Skeletal muscle tissue (tissue), 4 donors: ENCODE data around the gene LAMC1. TPM values are rescaled to one million over a fixed set of nuclear protein-coding genes. Genes with fewer than 3 reads are reported as not detected.

ENCODE experiments used
- H3K27ac ChIP-seq: one replicate; pipeline ENCODE4 v1.7.0; 2013; ENCODE audit warnings: mild to moderate bottlenecking, low read depth, low read length, inconsistent platforms
- H3K27me3 ChIP-seq, 3 donors: one replicate each; pipeline ENCODE4 v1.7.0; 2013; ENCODE audit warnings: low read length in 3 of 3; ENCODE audit not compliant: control insufficient read depth in 3 of 3, insufficient read depth in 3 of 3
- H3K36me3 ChIP-seq, 3 donors: one replicate each; pipeline ENCODE4 v1.7.0; 2013; ENCODE audit warnings: low read length in 3 of 3; ENCODE audit not compliant: control insufficient read depth in 3 of 3, insufficient read depth in 3 of 3
- H3K4me1 ChIP-seq, 3 donors: one replicate each; pipeline ENCODE4 v1.7.0; 2013; ENCODE audit warnings: low read length in 3 of 3, mild to moderate bottlenecking in 3 of 3; ENCODE audit not compliant: control insufficient read depth in 3 of 3, insufficient read depth in 3 of 3
- H3K4me3 ChIP-seq, 3 donors: one replicate each; pipeline ENCODE4 v1.7.0; 2013; ENCODE audit warnings: low read length in 3 of 3
- H3K9ac ChIP-seq, 3 donors: one replicate each; pipeline ENCODE4 v1.7.0; 2013; ENCODE audit warnings: low read length in 3 of 3, mild to moderate bottlenecking in 3 of 3, moderate library complexity in 2 of 3, low read depth in 1 of 3
- H3K9me3 ChIP-seq, 3 donors: one replicate each; pipeline ENCODE4 v1.7.0; 2013; ENCODE audit warnings: low read length in 3 of 3; ENCODE audit not compliant: control insufficient read depth in 3 of 3
- total RNA-seq: library from RNA; depleted of rRNA; stranded (reverse); fragments of >200 nt; gene quantifications from one replicate; pipeline ENCODE4 v1.2.3, GENCODE V29; 2014
- donor health status: Osteomylitis.

The LAMC1 gene
- total RNA-seq, 1 donor from 2014 or later, result 289 TPM

DNA sequence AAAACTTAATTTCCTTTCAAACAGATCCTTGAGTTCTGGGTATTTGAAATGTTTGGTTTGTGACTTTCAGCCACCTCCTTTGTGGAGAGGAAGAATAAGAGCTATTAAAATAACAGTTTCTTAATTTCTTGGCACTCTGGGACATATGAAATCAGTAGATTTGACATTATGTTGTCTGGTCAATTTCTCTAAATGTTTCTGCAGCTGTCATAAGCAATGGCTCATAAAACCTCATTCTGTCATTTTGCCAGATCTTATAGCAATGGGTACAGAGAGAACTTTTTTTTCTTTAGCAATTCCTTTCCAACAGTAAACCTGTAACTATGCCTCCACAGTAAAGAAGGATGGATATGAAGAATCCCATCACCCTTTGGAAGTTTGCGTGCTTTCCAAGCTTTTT, 52.6 kb downstream of the LAMC1 start:
- no peak overlapping the region for H3K4me3 ChIP-seq
- no peaks in the 10 kb centered on the region for H3K9me3 ChIP-seq
- H3K36me3 ChIP-seq, result no peaks in the 10 kb centered on the region
- peaks cover 37 to 42% (median 42%) of the 10 kb centered on the region in 3 donors for H3K4me1 ChIP-seq
- H3K27me3 ChIP-seq, result no peaks in the 10 kb centered on the region
- no peak overlapping the region for H3K27ac ChIP-seq
- no peak overlapping the region for H3K9ac ChIP-seq

DNA sequence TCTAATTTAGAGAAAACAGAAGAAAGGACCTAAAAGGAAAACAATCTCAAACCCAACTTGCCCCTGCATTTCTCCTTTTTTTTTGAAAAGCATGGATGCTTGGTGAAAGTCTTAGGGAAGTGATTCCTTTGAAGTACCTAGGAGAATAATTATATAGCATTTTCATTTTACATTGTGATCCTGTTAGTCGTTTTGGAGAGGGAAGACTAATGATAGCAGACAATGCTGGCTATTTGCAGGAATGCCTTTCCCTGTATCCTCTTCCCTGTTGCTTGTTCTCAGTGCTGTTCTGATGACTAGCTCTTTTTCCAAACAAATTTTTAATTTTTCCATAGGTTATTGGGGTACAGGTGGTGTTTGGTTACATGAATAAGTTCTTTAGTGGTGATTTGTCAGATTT, 53.9 kb downstream of the LAMC1 start:
- Histone ChIP-seq H3K36me3 (no peaks in the 10 kb centered on the region), H3K27ac (no peak overlapping the region), H3K27me3 (no peaks in the 10 kb centered on the region), H3K4me1 (peaks cover 28 to 31% (median 31%) of the 10 kb centered on the region in 3 donors), H3K9ac (no peak overlapping the region), H3K9me3 (no peaks in the 10 kb centered on the region), H3K4me3 (no peak overlapping the region)

DNA sequence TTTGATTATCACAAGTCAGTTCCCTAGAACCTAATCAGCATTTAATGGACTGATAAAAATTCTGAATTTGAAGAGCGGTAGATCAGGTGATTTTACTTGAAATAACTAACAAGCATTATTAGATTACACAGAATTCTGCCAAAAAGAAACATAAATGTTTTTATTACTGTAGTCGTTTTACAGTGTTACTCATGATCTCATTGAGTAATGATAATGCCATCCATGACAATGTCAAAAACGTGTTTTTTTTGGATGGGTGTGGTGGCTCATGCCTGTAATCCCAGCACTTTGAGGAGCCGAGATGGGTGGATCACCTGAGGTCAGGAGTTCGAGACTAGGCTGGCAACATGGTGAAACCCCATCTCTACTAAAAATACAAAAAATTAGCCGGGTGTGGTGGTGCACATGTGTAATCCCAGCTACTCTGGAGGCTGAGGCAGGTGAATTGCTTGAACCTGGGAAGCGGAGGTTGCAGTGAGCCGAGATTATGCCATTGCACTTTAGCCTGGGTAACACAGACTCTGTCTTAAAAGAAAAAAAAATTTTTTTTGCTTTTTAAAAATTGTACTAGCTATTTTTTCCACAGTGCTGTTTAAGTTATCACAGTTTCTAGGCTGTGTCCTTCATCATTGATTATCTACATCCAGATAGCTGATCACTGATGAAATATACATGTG, 56.6 kb downstream of the LAMC1 start:
- H3K9me3 ChIP-seq, result no peaks in the 10 kb centered on the region
- no peaks in the 10 kb centered on the region for H3K36me3 ChIP-seq
- H3K4me1 ChIP-seq, result peaks cover 15 to 20% (median 17%) of the 10 kb centered on the region in 3 donors
- H3K9ac ChIP-seq, result no peak overlapping the region
- no peak overlapping the region for H3K27ac ChIP-seq
- no peak overlapping the region for H3K4me3 ChIP-seq
- H3K27me3 ChIP-seq, result no peaks in the 10 kb centered on the region

DNA sequence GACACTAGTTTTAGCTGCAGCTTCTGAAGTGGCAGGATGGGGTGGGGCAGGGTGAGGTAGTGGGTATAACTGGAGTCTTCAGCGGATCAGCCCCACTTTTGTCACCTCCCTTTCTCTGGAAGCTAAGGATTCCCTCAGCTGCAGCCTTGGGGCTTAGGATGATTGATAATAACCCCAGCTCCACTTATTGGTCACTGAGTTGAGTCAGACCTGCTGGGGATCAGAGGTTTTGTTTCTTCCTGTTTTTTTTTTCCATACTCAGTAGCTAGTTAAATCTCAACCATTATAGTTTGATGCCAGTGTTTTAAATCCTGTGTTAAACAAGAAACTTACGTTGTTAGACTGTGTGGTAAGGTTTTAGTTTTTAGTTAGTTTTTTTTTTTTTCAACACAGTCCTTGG, 57.2 kb downstream of the LAMC1 start:
- no peak overlapping the region for H3K9ac ChIP-seq
- H3K36me3 ChIP-seq, result no peaks in the 10 kb centered on the region
- H3K27me3 ChIP-seq, result no peaks in the 10 kb centered on the region
- H3K4me3 ChIP-seq, result no peak overlapping the region
- no peak overlapping the region for H3K27ac ChIP-seq
- H3K4me1 ChIP-seq, result peaks cover 13 to 17% (median 15%) of the 10 kb centered on the region in 3 donors
- no peaks in the 10 kb centered on the region for H3K9me3 ChIP-seq

DNA sequence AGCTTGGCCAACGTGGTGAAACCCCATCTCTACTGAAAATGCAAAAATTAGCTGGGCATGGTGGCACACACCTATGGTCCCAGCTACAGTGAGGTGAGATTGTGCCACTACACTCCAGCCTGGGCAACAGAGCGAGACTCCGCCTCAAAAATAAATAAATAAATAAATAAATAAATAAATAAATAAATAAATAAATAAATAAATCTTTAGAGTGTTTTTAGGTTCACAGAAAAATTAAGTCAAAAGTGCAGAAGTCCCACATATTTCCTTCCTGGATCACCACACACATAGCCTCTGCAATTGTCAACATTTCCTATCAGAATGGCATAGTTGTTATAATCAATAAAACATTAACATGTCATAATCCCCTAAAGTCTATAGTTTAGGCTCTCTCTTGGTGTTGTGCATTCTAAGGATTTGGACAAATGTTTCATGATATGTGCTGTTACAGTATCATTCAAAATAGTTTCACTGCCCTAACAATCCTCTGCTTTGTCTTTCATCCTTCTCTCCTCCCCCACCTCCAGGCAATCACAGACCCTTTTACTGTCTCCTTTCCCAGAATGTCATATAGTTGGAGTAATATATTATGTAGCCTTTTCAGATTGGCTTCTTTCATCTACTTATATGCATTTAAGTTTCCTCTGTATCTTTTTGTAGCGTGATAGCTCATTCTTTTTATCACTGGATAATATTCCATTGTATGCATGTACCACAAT, 58.3 kb downstream of the LAMC1 start:
- no peak overlapping the region for H3K4me3 ChIP-seq
- peaks cover 7 to 12% (median 10%) of the 10 kb centered on the region in 3 donors for H3K4me1 ChIP-seq
- no peaks in the 10 kb centered on the region for H3K9me3 ChIP-seq
- no peak overlapping the region for H3K9ac ChIP-seq
- no peak overlapping the region for H3K27ac ChIP-seq
- no peaks in the 10 kb centered on the region for H3K36me3 ChIP-seq
- no peaks in the 10 kb centered on the region for H3K27me3 ChIP-seq

DNA sequence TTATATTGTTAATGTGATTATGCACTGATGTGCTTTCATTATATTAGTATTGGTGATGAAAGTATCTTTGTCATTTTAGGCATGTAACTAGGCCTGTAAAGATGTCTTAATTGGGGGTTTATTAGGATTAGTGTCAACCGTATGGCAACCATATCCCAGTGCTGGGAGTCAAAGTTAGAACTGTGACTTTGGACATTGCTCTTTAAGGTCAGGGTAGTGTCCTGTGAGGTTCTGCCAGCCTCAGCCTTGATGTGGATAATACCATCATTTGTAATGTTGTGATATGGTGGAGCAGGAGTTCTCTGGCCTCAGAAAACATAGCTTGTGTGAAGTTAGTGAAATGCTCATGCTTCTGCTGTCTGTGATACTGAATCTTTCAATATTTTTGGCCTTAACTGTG, 59.4 kb downstream of the LAMC1 start:
- H3K9me3 ChIP-seq, result no peaks in the 10 kb centered on the region
- no peak overlapping the region for H3K27ac ChIP-seq
- H3K36me3 ChIP-seq, result no peaks in the 10 kb centered on the region
- peaks cover 6 to 10% (median 9%) of the 10 kb centered on the region in 3 donors for H3K4me1 ChIP-seq
- no peaks in the 10 kb centered on the region for H3K27me3 ChIP-seq
- no peak overlapping the region for H3K9ac ChIP-seq
- H3K4me3 ChIP-seq, result no peak overlapping the region

DNA sequence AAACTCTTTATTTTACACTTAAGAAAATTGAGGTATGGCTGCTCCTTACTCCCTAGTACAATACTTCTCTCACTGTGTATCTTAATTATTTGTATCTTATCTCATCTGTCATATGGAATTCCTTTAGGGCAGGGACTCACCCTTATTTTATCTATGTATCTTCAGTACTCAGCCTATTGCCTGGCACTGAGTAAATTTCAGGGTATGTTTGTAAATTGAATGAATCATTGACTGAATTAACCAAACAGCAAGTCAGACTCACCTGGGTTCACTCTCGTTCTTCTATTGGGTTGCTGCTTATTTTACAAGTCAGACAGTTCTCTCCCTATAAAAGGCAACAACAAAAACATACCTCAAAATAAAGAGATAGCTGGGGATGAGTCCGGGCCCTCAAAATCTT, 63.8 kb downstream of the LAMC1 start:
- no peak overlapping the region for H3K4me3 ChIP-seq
- H3K27me3 ChIP-seq, result no peaks in the 10 kb centered on the region
- H3K27ac ChIP-seq, result no peak overlapping the region
- no peak overlapping the region for H3K9ac ChIP-seq
- H3K36me3 ChIP-seq, result no peaks in the 10 kb centered on the region
- peaks cover 8 to 13% (median 13%) of the 10 kb centered on the region in 3 donors for H3K4me1 ChIP-seq
- no peaks in the 10 kb centered on the region for H3K9me3 ChIP-seq

DNA sequence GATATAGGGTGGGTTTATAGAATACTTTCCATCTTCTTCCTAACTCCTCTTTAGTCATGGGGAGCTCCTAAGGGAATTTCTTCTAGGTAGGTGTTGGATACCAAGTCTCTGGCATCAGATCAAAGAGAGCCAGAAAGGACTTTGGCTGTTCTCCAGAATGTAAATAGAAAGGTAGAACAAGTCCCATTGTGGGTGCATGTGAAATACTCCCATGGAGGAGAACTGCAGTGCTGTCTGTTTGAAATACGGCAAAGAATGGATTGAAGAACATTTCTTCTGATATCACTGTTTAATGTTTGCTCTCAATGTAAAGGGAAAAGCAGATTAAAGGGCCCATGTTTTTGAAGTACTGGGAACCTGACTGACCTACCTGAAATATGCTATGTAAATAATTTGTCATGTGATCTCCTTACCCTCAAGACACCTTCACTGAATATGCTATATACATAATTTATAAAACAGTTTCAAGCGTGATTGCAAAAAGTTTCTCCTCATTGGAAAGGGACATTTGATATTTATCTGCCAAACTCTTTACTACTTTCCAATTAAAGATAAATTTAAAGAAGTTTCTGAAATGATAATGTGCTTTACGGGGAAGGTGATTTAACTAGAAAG, 65.9 kb downstream of the LAMC1 start:
- no peak overlapping the region for H3K27ac ChIP-seq
- peaks cover 10 to 13% (median 13%) of the 10 kb centered on the region in 3 donors for H3K4me1 ChIP-seq
- H3K9ac ChIP-seq, result no peak overlapping the region
- no peak overlapping the region for H3K4me3 ChIP-seq
- H3K36me3 ChIP-seq, result no peaks in the 10 kb centered on the region
- no peaks in the 10 kb centered on the region for H3K9me3 ChIP-seq
- no peaks in the 10 kb centered on the region for H3K27me3 ChIP-seq

DNA sequence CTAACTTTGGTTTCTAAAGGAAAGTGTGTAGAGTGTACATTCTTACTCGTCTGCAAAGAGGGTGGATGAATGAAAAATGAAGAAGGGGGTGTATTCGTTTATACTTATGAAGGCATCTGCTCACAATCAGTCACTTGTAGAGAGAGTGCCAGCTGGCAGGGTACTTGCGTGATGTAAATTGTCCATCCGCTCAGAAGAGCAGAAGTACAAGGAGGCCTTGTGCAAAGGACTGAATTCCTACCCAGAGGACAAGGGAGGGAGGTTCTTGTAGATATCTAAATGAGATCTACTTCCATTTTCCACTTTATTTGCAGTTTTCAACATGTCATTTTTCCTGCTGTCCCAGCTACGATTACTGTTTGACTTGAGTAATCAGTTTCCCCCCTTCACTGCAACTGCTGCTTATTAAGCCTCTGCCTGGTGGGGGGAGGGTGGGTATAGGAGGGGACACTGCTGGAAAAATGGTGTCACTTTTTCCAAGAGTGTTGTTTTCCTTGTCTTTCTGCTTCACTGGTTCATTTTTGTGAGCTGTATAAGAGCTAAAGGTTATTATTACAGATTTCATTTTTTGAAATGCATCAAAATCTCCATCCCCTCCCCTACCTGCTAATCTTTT, 67.3 kb downstream of the LAMC1 start:
- H3K9me3 ChIP-seq, result no peaks in the 10 kb centered on the region
- no peaks in the 10 kb centered on the region for H3K36me3 ChIP-seq
- H3K27ac ChIP-seq, result no peak overlapping the region
- no peak overlapping the region for H3K4me3 ChIP-seq
- peaks cover 10 to 13% (median 13%) of the 10 kb centered on the region in 3 donors for H3K4me1 ChIP-seq
- H3K9ac ChIP-seq, result no peak overlapping the region
- no peaks in the 10 kb centered on the region for H3K27me3 ChIP-seq

GRCh38 chr1:183091181-183091580, 68.0 kb downstream of the LAMC1 start:
- no peaks in the 10 kb centered on the region for H3K27me3 ChIP-seq
- no peak overlapping the region for H3K4me3 ChIP-seq
- H3K4me1 ChIP-seq, result peaks cover 10 to 13% (median 13%) of the 10 kb centered on the region in 3 donors
- H3K36me3 ChIP-seq, result no peaks in the 10 kb centered on the region
- no peak overlapping the region for H3K27ac ChIP-seq
- H3K9ac ChIP-seq, result no peak overlapping the region
- no peaks in the 10 kb centered on the region for H3K9me3 ChIP-seq
